Breast epithelium (tissue), 3 donors: Measurements from ENCODE around the gene MED23.

Source experiments
- POLR2A ChIP-seq: fragments of 450-650 bp; IDR thresholded peaks from one replicate; pipeline ENCODE4 v1.6.1; 2016; ENCODE audit warnings: antibody characterized with exemption, mild to moderate bottlenecking, moderate library complexity
- POLR2AphosphoS5 ChIP-seq, 3 donors: sonication (generic); formaldehyde crosslinking; IDR thresholded peaks; one replicate each; pipeline ENCODE4 v1.6.1; 2017; ENCODE audit warnings: antibody characterized with exemption in 3 of 3
- TF ChIP-seq, protein P1 (sequence below), 3 donors: fragments of 450-650 bp; IDR thresholded peaks; one replicate each; pipeline ENCODE4 v1.5.1; 2016 to 2017; ENCODE audit warnings: antibody characterized with exemption in 3 of 3, mild to moderate bottlenecking in 3 of 3, moderate library complexity in 3 of 3

DNA sequence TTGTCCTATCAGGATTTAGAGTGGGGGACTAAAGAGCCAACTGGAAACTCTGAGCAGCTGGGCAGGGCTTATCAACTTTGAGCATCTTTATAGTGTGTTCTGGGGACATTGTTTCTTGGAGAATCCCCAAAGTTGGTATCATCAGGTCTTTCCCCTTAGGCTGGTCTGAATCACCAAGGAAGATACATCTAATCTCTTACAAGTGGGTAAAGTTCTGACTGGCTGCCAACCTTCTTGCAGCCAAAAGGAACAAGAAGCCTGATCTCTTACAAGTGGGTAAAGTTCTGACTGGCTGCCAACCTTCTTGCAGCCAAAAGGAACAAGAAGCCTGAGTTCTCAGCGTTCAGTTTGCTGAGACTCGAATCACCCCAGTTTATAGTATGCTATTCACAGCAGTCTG lies 1.6 kb upstream of the MED23 start:
- TF ChIP-seq, protein P1, sequence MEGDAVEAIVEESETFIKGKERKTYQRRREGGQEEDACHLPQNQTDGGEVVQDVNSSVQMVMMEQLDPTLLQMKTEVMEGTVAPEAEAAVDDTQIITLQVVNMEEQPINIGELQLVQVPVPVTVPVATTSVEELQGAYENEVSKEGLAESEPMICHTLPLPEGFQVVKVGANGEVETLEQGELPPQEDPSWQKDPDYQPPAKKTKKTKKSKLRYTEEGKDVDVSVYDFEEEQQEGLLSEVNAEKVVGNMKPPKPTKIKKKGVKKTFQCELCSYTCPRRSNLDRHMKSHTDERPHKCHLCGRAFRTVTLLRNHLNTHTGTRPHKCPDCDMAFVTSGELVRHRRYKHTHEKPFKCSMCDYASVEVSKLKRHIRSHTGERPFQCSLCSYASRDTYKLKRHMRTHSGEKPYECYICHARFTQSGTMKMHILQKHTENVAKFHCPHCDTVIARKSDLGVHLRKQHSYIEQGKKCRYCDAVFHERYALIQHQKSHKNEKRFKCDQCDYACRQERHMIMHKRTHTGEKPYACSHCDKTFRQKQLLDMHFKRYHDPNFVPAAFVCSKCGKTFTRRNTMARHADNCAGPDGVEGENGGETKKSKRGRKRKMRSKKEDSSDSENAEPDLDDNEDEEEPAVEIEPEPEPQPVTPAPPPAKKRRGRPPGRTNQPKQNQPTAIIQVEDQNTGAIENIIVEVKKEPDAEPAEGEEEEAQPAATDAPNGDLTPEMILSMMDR (IDR thresholded peaks at IDR 0.05), result no peak
- no peak for TF ChIP-seq POLR2AphosphoS5 (IDR thresholded peaks at IDR 0.05)
- TF ChIP-seq POLR2A, result no peak
